GM19395 (cell line): ENCODE measurements around the gene WDR7.

Source experiments
- ATAC-seq: cut with Tn5 transposase; IDR thresholded peaks from one replicate; pipeline ENCODE4 v1.9.1; 2021; ENCODE audit warnings: mild to moderate bottlenecking, moderate library complexity; ENCODE audit not compliant: unreplicated experiment

Gene WDR7

GRCh38 chr18:56878711-56879110, 227.6 kb downstream of the WDR7 start:
- no peak for ATAC-seq

- no peak for ATAC-seq
Observed at GRCh38 chr18:56884511-56884910, 233.4 kb downstream of the WDR7 start.

GRCh38 chr18:56888978-56889377, 237.8 kb downstream of the WDR7 start:
- no peak for ATAC-seq

GRCh38 chr18:56889621-56890020, 238.5 kb downstream of the WDR7 start:
- ATAC-seq = no peak

GRCh38 chr18:56890632-56891031, 239.5 kb downstream of the WDR7 start:
- ATAC-seq = no peak

- no peak for ATAC-seq
Observed at GRCh38 chr18:56891116-56891515, 240.0 kb downstream of the WDR7 start.

GRCh38 chr18:56891870-56892269, 240.7 kb downstream of the WDR7 start:
- no peak for ATAC-seq

GRCh38 chr18:56897122-56897521, 246.0 kb downstream of the WDR7 start:
- no peak for ATAC-seq

- ATAC-seq = no peak
Observed at GRCh38 chr18:56899660-56900059, 248.5 kb downstream of the WDR7 start.

- no peak for ATAC-seq
Observed at GRCh38 chr18:56900195-56901094, 249.3 kb downstream of the WDR7 start.

- ATAC-seq = no peak
Observed at GRCh38 chr18:56901919-56902318, 250.8 kb downstream of the WDR7 start.

GRCh38 chr18:56902653-56903052, 251.5 kb downstream of the WDR7 start:
- no peak for ATAC-seq

GRCh38 chr18:56903686-56904085, 252.5 kb downstream of the WDR7 start:
- no peak for ATAC-seq

GRCh38 chr18:56907771-56908170, 256.6 kb downstream of the WDR7 start:
- no peak for ATAC-seq

- ATAC-seq = no peak
Observed at GRCh38 chr18:56910237-56910636, 259.1 kb downstream of the WDR7 start.

- no peak for ATAC-seq
Observed at GRCh38 chr18:56910967-56911366, 259.8 kb downstream of the WDR7 start.

GRCh38 chr18:56913941-56914340, 262.8 kb downstream of the WDR7 start:
- no peak for ATAC-seq

- no peak for ATAC-seq
Observed at GRCh38 chr18:56919190-56919589, 268.0 kb downstream of the WDR7 start.

GRCh38 chr18:56921896-56922480, 270.8 kb downstream of the WDR7 start:
- ATAC-seq = peak; percentile 89

GRCh38 chr18:56926734-56927133, 275.6 kb downstream of the WDR7 start:
- ATAC-seq = no peak

GRCh38 chr18:56927786-56928185, 276.6 kb downstream of the WDR7 start:
- no peak for ATAC-seq

GRCh38 chr18:56929886-56930285, 278.7 kb downstream of the WDR7 start:
- no peak for ATAC-seq
